HG02870 (cell line): ENCODE data around the gene DNAJC3.
"Not testable (repeated sequence)": the region's sequence is repeated elsewhere in the genome, so short reads cannot be mapped to it uniquely, and the experiment has no call there.

ENCODE experiments used
- ATAC-seq: cut with Tn5 transposase; IDR thresholded peaks from one replicate; pipeline ENCODE4 v1.9.1; 2021; ENCODE audit warnings: mild to moderate bottlenecking, moderate library complexity; ENCODE audit not compliant: unreplicated experiment

DNAJC3 gene

GRCh38 chr13:95712846-95713245 lies 35.9 kb downstream of the DNAJC3 start:
- ATAC-seq = not testable (repeated sequence)

GRCh38 chr13:95713651-95714050 lies 36.7 kb downstream of the DNAJC3 start:
- ATAC-seq = no peak

GRCh38 chr13:95714142-95714832 lies 37.3 kb downstream of the DNAJC3 start:
- ATAC-seq = no peak

GRCh38 chr13:95716231-95716630 lies 39.3 kb downstream of the DNAJC3 start:
- ATAC-seq = no peak

GRCh38 chr13:95722241-95722640 lies 45.3 kb downstream of the DNAJC3 start:
- no peak for ATAC-seq

- ATAC-seq = no peak
Measured at GRCh38 chr13:95723438-95723837, 46.5 kb downstream of the DNAJC3 start.

- ATAC-seq = no peak
Measured at GRCh38 chr13:95724252-95724651, 47.3 kb downstream of the DNAJC3 start.

- ATAC-seq = no peak
Measured at GRCh38 chr13:95726876-95727275, 49.9 kb downstream of the DNAJC3 start.

GRCh38 chr13:95728957-95729356 lies 52.0 kb downstream of the DNAJC3 start:
- ATAC-seq = no peak

- ATAC-seq = no peak
Measured at GRCh38 chr13:95734124-95734523, 57.2 kb downstream of the DNAJC3 start.

GRCh38 chr13:95740071-95740978 lies 63.4 kb downstream of the DNAJC3 start:
- ATAC-seq = not testable (repeated sequence)

GRCh38 chr13:95740979-95741320 lies 64.0 kb downstream of the DNAJC3 start:
- no peak for ATAC-seq

- ATAC-seq = peak; percentile 58
Measured at GRCh38 chr13:95741584-95742563, 64.9 kb downstream of the DNAJC3 start.

- ATAC-seq = no peak
Measured at GRCh38 chr13:95743192-95743591, 66.3 kb downstream of the DNAJC3 start.

- no peak for ATAC-seq
Measured at GRCh38 chr13:95745289-95745688, 68.3 kb downstream of the DNAJC3 start.

GRCh38 chr13:95745752-95746151 lies 68.8 kb downstream of the DNAJC3 start:
- ATAC-seq = no peak

- no peak for ATAC-seq
Measured at GRCh38 chr13:95749545-95749944, 72.6 kb downstream of the DNAJC3 start.

GRCh38 chr13:95752677-95753076 lies 75.7 kb downstream of the DNAJC3 start:
- ATAC-seq = no peak

GRCh38 chr13:95754069-95754468 lies 77.1 kb downstream of the DNAJC3 start:
- ATAC-seq = no peak

GRCh38 chr13:95756072-95756471 lies 79.1 kb downstream of the DNAJC3 start:
- no peak for ATAC-seq

GRCh38 chr13:95762626-95763025 lies 85.7 kb downstream of the DNAJC3 start:
- not testable (repeated sequence) for ATAC-seq
